Ishikawa (cell line): ENCODE data around the gene AEBP1.

Experiments used
- CREB1 ChIP-seq: IDR thresholded peaks from 2 replicates; pipeline ENCODE4 v1.6.1; 2012; ENCODE audit warnings: low read depth
- EP300 ChIP-seq: IDR thresholded peaks from 2 replicates; pipeline ENCODE4 v1.6.1; 2012; ENCODE audit warnings: borderline replicate concordance
- MAX ChIP-seq: IDR thresholded peaks from 2 replicates; pipeline ENCODE4 v1.6.1; 2012
- TAF1 ChIP-seq: IDR thresholded peaks from 2 replicates; pipeline ENCODE4 v1.6.1; 2012; ENCODE audit warnings: low read depth, mild to moderate bottlenecking

- TF ChIP-seq MAX (no peak), EP300 (no peak), TAF1 (no peak), CREB1 (no peak)
Measured at GRCh38 chr7:44087911-44088838, 16.0 kb upstream of the AEBP1 start.
